Breast epithelium (tissue), 4 donors: ENCODE results near the gene TLCD4. TPM values are rescaled to one million over a fixed set of nuclear protein-coding genes. Genes with fewer than 3 reads are reported as not detected.

ENCODE experiments used
- DNase-seq, 2 donors: peaks; one replicate each; pipeline ENCODE4 v3.0.0-alpha.2; 2019; ENCODE audit warnings: low spot score in 2 of 2
- H3K27ac ChIP-seq, 2 donors: fragments of 200-600 bp; sonication (generic) in 1 of 2; one replicate each; pipeline ENCODE4 v1.5.1; 2016 to 2019; ENCODE audit warnings: mild to moderate bottlenecking in 1 of 2
- H3K27me3 ChIP-seq, 2 donors: fragments of 200-600 bp; sonication (generic) in 1 of 2; one replicate each; pipeline versions ENCODE4 v1.5.1 to v1.6.0; 2017 to 2019; ENCODE audit warnings: control low read depth in 1 of 2, mild to moderate bottlenecking in 1 of 2
- H3K36me3 ChIP-seq: fragments of 200-600 bp; one replicate; pipeline ENCODE4 v1.5.1; 2019
- H3K4me1 ChIP-seq, 2 donors: fragments of 200-600 bp; sonication (generic); one replicate each; pipeline ENCODE4 v1.5.1; 2016 to 2019; ENCODE audit warnings: control low read depth in 1 of 2
- H3K4me3 ChIP-seq, 3 donors: fragments of 200-600 bp; sonication (generic); 1 replicate in 2 of 3; 2 replicates in 1 of 3; pipeline ENCODE4 v1.5.1; 2016 to 2019; ENCODE audit warnings: mild to moderate bottlenecking in 3 of 3, moderate library complexity in 2 of 3
- H3K9me3 ChIP-seq, 2 donors: fragments of 200-600 bp; sonication (generic) in 1 of 2; one replicate each; pipeline ENCODE4 v1.5.1; 2016 to 2019; ENCODE audit warnings: control low read depth in 1 of 2
- CTCF ChIP-seq, 3 donors: fragments of 450-650 bp; IDR thresholded peaks; one replicate each; pipeline ENCODE4 v1.5.1; 2016 to 2017; ENCODE audit warnings: antibody characterized with exemption in 3 of 3, mild to moderate bottlenecking in 3 of 3, moderate library complexity in 3 of 3
- POLR2A ChIP-seq: fragments of 450-650 bp; IDR thresholded peaks from one replicate; pipeline ENCODE4 v1.6.1; 2016; ENCODE audit warnings: antibody characterized with exemption, mild to moderate bottlenecking, moderate library complexity
- POLR2AphosphoS5 ChIP-seq, 3 donors: sonication (generic); formaldehyde crosslinking; IDR thresholded peaks; one replicate each; pipeline ENCODE4 v1.6.1; 2017; ENCODE audit warnings: antibody characterized with exemption in 3 of 3
- intact Hi-C: fragments of 100-400 bp; cut with DNase I; formaldehyde crosslinking; loops from one replicate; pipeline ENCODE4 v1.15.1; 2023; ENCODE audit warnings: low total_unique reads
- total RNA-seq, 3 donors: library from RNA; depleted of rRNA; stranded (reverse); fragments of >200 nt; gene quantifications; one replicate each; pipeline ENCODE4 v1.1.0, GENCODE V29; 2016

TLCD4 gene
- total RNA-seq, 3 donors from 2014 or later = 5.9 to 22.4 (median 6.9) TPM

- TF ChIP-seq POLR2AphosphoS5 (IDR thresholded peaks at IDR 0.05) (no peak), POLR2A (no peak), CTCF (IDR thresholded peaks at IDR 0.05) (no peak)
- H3K4me1 ChIP-seq = no peaks in the 10 kb centered on the region
- H3K9me3 ChIP-seq = no peaks in the 10 kb centered on the region
Measured at GRCh38 chr1:95096218-95096841, 20.8 kb upstream of the TLCD4 start.

GRCh38 chr1:95097426-95097825 lies 19.7 kb upstream of the TLCD4 start:
- Histone ChIP-seq H3K27ac (no peak overlapping the region), H3K27me3 (no peaks in the 10 kb centered on the region), H3K4me1 (no peaks in the 10 kb centered on the region), H3K36me3 (no peaks in the 10 kb centered on the region), H3K9me3 (no peaks in the 10 kb centered on the region), H3K4me3 (no peak overlapping the region)
- TF ChIP-seq CTCF (IDR thresholded peaks at IDR 0.05) (no peak), POLR2A (no peak), POLR2AphosphoS5 (IDR thresholded peaks at IDR 0.05) (no peak)
- no peak for DNase-seq
- intact Hi-C loops = no loop called here

More at GRCh38 chr1:95096218-95096841, 20.8 kb upstream of the TLCD4 start:
- H3K27ac ChIP-seq = no peak overlapping the region
- DNase-seq = no peak
- no peaks in the 10 kb centered on the region for H3K36me3 ChIP-seq
- no peak overlapping the region for H3K4me3 ChIP-seq
- intact Hi-C loops = no loop called here
- H3K27me3 ChIP-seq = no peaks in the 10 kb centered on the region

- Histone ChIP-seq H3K4me3 (no peak overlapping the region), H3K36me3 (no peaks in the 10 kb centered on the region), H3K27me3 (no peaks in the 10 kb centered on the region), H3K9me3 (no peaks in the 10 kb centered on the region), H3K4me1 (no peaks in the 10 kb centered on the region), H3K27ac (no peak overlapping the region)
- no peak for DNase-seq
- TF ChIP-seq POLR2AphosphoS5 (IDR thresholded peaks at IDR 0.05) (no peak), CTCF (IDR thresholded peaks at IDR 0.05) (no peak), POLR2A (no peak)
- intact Hi-C loops = no loop called here
Measured at GRCh38 chr1:95098196-95098595, 19.0 kb upstream of the TLCD4 start.

- intact Hi-C loops = no loop called here
- TF ChIP-seq POLR2AphosphoS5 (IDR thresholded peaks at IDR 0.05) = no peak
- no peak for TF ChIP-seq POLR2A
- TF ChIP-seq CTCF (IDR thresholded peaks at IDR 0.05) = no peak
Measured at GRCh38 chr1:95108792-95109191, 8.4 kb upstream of the TLCD4 start.

GRCh38 chr1:95111014-95111413 lies 6.1 kb upstream of the TLCD4 start:
- no peaks in the 10 kb centered on the region for H3K4me1 ChIP-seq
- no peaks in the 10 kb centered on the region for H3K9me3 ChIP-seq
- intact Hi-C loops = no loop called here
- no peak for TF ChIP-seq POLR2A
- no peak overlapping the region for H3K4me3 ChIP-seq
- no peaks in the 10 kb centered on the region for H3K27me3 ChIP-seq
- DNase-seq = no peak
- no peak overlapping the region for H3K27ac ChIP-seq
- H3K36me3 ChIP-seq = no peaks in the 10 kb centered on the region

More at GRCh38 chr1:95108792-95109191, 8.4 kb upstream of the TLCD4 start:
- DNase-seq = no peak
- H3K36me3 ChIP-seq = no peaks in the 10 kb centered on the region
- H3K4me1 ChIP-seq = no peaks in the 10 kb centered on the region
- no peak overlapping the region for H3K27ac ChIP-seq
- H3K27me3 ChIP-seq = no peaks in the 10 kb centered on the region
- no peaks in the 10 kb centered on the region for H3K9me3 ChIP-seq
- H3K4me3 ChIP-seq = no peak overlapping the region
